Measurements from ENCODE around the gene MTMR12.
"Not testable (repeated sequence)": the region's sequence is repeated elsewhere in the genome, so short reads cannot be mapped to it uniquely, and the experiment has no call there.

DNA sequence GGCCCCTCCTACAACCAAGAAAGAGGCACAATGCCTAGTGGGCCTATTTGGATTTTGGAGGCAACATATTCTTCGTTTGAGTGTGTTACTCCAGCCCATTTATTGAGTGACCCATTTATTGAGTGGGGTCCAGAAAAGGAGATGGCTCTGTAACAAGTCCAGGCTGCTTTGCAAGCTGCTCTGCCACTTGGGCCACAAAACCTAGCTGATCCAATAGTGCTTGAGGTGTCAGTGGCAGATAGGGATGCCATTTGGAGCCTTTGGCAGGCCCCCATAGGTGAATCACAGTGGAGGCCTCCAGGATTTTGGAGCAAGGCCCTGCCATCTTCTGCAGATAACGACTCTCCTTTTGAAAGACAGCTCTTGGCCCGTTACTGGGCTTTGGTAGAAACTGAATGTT lies 22.2 kb downstream of the MTMR12 start:
- TF ChIP-seq, protein P1, sequence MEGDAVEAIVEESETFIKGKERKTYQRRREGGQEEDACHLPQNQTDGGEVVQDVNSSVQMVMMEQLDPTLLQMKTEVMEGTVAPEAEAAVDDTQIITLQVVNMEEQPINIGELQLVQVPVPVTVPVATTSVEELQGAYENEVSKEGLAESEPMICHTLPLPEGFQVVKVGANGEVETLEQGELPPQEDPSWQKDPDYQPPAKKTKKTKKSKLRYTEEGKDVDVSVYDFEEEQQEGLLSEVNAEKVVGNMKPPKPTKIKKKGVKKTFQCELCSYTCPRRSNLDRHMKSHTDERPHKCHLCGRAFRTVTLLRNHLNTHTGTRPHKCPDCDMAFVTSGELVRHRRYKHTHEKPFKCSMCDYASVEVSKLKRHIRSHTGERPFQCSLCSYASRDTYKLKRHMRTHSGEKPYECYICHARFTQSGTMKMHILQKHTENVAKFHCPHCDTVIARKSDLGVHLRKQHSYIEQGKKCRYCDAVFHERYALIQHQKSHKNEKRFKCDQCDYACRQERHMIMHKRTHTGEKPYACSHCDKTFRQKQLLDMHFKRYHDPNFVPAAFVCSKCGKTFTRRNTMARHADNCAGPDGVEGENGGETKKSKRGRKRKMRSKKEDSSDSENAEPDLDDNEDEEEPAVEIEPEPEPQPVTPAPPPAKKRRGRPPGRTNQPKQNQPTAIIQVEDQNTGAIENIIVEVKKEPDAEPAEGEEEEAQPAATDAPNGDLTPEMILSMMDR (conservative IDR thresholded peaks at IDR 0.05): not testable (repeated sequence)
- not testable (repeated sequence) for TF ChIP-seq EZH2 (IDR thresholded peaks at IDR 0.05; ENCODE audit: low read depth)
